Measurements from ENCODE around the gene GFI1B.
"Not testable (repeated sequence)": the region's sequence is repeated elsewhere in the genome, so short reads cannot be mapped to it uniquely, and the experiment has no call there.

The GFI1B gene

DNA sequence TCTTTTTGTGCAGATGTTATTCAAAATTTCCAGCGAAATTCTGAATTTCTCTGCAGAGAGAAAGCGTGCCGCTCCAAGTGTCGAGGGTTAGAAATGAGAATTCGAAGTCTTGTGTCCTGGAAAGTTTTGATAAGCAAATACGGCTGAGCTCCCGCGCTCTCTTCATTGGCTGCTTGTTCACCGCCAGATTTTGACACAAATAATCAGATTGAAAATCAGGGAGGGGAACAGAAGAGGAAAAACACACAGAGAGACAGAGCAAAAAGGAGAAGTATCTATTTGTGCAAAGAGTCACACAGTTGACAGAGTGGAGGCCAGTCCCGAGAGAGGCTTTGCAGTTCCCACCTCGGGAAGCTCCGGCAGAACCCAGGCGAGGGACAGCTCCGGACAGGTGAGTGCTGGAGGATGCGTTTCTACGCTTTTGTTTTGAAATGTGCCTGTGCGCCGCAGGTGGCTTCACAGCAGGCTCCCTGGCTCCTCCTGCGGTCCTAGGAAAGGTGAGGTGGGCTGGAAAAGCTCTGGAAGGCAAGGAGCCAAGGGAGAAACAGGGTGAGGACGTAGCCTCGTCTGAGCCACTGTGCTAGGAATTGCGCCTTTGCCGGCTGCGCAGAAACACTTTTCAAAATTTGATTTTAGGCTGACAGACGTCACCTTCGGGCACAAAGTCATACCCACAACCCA is at the start of gene GFI1B:
GFI1B (plus strand) TSS at position 244 of the 681 bp plus-strand sequence. CDS start 7,985 bp downstream, outside the sequence.
- DNase-seq (ENCODE audit: low spot score): no peak

GRCh38 chr9:132931178-132931735 is 47.2 kb upstream of the GFI1B start:
- DNase-seq (ENCODE audit: low spot score): no peak

DNA sequence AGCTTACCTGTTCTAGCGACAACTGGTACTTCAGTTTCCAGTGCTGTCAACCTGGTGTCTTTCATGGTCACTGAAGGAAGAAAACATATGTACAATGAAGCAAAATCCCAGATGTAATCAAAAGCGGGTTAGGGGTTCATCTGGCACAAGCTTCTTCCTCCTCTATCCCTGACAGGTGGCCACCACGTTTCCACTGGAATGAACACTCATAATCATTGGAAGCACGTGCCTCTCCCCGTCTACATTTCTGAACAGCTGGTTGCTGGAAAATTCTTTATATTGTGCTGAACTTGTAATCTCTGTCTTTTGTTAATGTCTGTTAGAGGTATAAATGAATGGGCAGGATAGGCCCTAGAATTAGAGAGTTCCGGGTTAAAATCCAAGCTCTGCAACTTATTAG is 43.5 kb upstream of the GFI1B start:
- DNase-seq (ENCODE audit: low spot score): no peak

- no peak for DNase-seq (ENCODE audit: low spot score)
Observed at GRCh38 chr9:132937463-132937901, 41.0 kb upstream of the GFI1B start.

DNA sequence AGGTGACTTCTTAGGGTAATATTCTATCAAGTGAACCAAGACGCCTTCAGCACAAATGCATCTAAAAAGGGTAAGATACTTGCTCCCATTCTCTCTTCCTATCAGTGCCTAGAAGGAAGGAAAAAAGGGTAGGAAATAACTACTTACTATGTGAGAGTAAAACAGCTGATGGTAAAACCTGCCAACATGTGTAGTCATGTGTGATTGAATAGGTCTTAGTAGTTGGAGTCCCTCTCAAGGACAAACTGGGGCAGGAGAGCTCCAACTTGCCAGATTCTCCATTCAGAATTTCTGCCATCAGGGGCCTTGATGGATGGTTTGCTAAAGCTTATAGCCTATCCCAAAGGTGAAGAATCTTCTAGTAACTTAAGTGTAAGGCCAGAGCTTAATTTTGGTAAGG is 39.3 kb upstream of the GFI1B start:
- no peak for DNase-seq (ENCODE audit: low spot score)

GRCh38 chr9:132942541-132943182 is 35.8 kb upstream of the GFI1B start:
- no peak for DNase-seq (ENCODE audit: low spot score)

DNA sequence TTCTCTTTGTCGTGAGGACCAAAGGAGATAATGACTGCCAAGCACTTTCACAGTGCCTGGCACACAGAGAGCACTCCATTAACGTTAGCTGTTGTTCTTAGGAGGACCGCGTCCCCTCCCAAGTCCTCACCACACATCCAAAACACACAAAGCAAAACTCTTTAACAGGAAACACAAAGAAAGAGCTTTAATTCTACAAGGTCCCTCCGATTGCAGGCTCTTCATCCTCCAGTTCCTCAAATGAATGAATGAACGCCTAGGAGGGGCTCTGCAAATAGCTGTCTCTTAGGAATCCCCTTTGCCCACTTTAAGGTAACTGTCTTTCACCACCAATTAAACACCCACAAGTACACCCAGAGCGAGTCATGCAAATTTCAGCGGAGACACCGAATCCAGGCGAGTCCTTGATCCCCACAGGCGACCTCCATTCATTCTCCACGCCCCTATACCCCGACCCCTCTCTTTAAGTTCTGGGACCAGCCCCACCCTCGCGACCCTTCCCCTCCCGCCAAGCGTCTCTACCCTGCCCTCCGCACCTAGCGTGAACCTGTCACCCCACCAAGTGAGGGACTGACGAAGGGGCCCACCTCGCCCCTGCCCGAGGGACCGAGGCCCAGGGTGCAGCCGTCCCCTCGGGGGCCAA is 34.7 kb upstream of the GFI1B start:
- no peak for DNase-seq (ENCODE audit: low spot score)

DNA sequence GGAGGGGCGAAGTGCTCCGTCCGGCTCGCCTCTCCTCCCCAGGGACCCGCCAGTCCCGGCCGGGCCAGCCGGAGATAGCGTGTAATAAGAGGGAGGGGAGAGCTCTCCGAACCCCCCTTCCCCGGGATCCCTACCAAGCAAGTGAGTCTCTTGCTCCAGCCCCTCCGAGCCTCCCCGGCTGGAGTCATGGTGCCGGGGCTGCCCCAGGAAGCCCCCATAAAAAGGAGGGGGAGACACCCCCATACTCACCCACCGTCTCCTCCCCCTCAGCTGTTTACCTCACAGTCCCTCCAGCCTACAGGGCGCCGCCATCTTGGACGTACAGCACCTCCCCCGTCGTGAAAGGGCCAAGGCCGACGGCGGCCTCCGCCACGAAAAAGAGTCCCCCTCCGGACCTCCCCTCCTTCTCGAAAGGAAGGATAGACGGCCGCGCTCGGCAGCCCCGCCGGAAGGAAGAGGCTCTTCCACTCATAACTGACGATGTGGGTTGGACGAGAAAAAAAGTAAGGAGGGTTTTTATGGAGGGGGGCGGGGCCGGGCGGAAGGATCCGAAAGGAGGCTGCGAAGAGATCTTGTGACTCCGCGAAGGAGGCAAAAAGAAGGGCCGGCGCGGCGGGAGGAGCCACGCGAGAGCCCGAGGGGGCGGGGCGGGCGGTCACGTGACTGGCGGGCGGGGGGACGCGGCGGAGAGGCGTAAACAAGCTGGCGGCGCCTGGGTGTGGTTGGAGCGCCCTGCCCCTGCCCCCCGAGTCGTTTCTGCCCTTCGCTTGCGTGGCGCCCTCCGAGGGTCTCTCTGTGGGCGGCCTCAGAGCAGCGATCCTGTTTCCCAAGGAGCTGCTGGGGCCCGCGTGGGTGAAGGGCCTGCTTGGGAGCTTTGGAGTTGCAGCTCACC is 34.0 kb upstream of the GFI1B start, which contains the start of gene TSC1:
TSC1 (minus strand) TSS at position 323 of the 892 bp plus-strand sequence. CDS start 15,744 bp downstream, outside the sequence.
- DNase-seq (ENCODE audit: low spot score): peak; percentile 99

- no peak for DNase-seq (ENCODE audit: low spot score)
Observed at GRCh38 chr9:132945186-132946130, 33.0 kb upstream of the GFI1B start.

DNA sequence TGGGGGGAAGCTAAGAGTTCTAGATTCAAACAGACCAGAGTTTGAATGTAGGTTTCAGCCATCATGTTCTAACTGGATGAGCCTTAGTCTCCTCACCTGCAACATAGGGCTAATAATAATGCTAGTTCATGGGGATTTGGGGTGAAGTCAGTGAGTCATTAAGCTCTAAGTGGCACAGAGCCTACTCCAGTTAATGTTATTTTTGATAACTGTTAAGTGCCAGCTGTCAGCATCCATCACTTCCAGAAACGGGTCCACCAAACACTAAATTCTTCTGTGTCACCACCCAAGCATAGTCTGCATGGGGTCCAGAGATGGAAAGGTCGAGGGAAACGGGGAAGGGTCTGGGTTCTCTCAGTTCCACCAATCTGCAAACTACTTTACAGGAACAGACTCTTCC is 32.3 kb upstream of the GFI1B start:
- no peak for DNase-seq (ENCODE audit: low spot score)

- no peak for DNase-seq (ENCODE audit: low spot score)
Observed at GRCh38 chr9:132946631-132947295, 31.7 kb upstream of the GFI1B start.

DNA sequence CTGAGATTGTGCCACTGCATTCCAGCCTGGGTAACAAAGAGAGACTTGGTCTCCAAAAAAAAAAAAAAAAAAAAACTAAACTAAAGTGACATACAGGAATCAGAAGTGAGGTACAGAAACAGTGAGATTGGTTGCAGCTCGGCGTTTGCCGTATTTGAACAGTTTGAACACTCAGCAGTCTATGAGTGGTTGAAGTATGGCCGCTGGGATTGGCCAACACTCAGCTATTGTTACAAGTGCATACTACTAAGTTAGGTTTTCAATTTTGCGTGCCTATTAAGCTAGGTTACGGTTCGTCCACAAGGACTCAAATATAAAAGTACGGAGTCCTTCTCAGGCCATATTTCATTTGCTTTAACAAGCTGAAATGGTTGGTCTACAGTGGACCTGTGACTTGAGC is 30.7 kb upstream of the GFI1B start:
- DNase-seq (ENCODE audit: low spot score): no peak

- DNase-seq (ENCODE audit: low spot score): no peak
Observed at GRCh38 chr9:132948482-132949050, 29.9 kb upstream of the GFI1B start.

DNA sequence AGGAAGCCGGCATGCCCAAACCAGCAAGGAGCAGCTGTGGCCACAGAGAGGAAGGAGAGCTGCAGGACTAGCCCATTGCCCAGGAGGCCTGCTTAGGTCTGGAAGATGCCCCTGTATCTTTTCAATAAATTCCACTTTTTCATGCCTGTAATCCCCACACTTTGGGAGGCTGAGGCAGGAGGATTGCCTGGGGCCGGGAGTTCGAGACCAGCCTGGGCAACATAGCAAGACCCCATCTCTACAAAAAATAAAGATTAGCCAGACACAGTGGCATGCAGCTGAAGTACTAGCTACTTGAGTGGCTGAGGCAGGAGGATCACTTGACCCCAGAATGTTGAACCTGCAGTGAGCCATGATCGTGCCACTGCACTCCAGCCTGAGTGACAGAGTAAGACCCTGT is 28.8 kb upstream of the GFI1B start:
- no peak for DNase-seq (ENCODE audit: low spot score)

DNA sequence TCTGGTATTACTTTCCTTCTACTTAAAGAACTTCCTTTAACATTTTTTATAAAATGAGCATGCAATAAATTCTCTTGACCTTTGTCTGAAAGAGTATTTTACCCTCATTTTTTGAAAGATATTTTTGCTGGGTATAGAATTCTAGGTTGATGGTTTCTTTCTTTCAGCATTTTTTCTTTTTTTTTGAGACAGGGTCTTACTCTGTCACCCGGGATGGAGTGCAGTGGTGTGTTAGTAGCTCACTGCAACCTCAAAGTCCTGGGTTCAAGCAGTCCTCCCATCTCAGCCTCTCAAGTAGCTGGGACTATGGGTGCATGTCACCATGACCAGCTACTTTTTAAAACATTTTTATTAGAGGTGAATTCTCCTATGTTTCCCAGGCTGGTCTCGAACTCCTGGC is 23.4 kb upstream of the GFI1B start:
- DNase-seq (ENCODE audit: low spot score): no peak

- no peak for DNase-seq (ENCODE audit: low spot score)
Observed at GRCh38 chr9:132955768-132956167, 22.7 kb upstream of the GFI1B start.

GRCh38 chr9:132957805-132958204 is 20.7 kb upstream of the GFI1B start:
- DNase-seq (ENCODE audit: low spot score): no peak

- no peak for DNase-seq (ENCODE audit: low spot score)
Observed at GRCh38 chr9:132961002-132961401, 17.5 kb upstream of the GFI1B start.

DNA sequence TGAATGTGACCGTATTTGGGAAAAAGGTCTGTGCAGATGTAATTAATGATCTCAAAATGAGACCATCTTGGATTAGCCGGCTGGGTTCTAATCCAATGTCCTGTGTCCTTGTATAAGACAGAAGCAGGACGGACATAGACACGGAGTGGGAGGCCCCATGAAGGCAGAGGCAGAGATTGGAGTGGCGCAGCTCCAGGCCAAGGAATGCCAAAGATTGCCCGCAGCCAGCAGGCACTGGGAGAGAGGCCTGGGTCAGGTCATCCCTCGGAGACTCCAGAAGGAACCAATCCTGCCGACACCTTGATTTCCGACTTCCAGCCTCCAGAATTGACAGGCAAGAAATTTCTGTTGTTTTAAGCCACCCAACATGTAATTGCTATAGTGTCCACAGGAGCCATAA is 13.0 kb upstream of the GFI1B start:
- no peak for DNase-seq (ENCODE audit: low spot score)

DNA sequence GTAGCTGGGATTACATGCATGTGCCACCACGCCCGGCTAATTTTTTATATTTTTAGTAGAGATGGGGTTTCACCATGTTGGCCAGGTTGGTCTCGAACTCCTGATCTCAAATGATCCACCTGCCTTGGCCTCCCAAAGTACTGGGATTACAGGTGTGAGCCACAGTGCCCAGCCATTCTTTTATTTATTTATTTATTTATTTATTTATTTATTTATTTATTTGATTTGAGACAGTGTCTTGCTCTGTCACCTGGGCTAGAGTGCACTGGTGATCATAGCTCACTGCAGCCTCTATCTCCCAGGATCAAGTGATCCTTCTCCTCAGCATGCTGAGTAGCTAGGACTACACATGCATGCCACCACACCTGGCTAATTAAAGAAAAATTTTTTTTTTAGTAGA is 10.6 kb upstream of the GFI1B start:
- DNase-seq (ENCODE audit: low spot score): not testable (repeated sequence)
